ENCODE results near the gene HYKK.
"Not testable (repeated sequence)": the region's sequence is repeated elsewhere in the genome, so short reads cannot be mapped to it uniquely, and the experiment has no call there.

HYKK gene

GRCh38 chr15:78508272-78508671 is 895 bp downstream of the HYKK start:
- Histone ChIP-seq H3K4me3 (ENCODE audit: low read length) (peak overlapping the region; percentile 89), H3K9me3 (replicated peaks; ENCODE audit: low read length) (no peaks in the 10 kb centered on the region), H3K9ac (ENCODE audit: low read depth, low read length) (no peak overlapping the region), H3K4me2 (ENCODE audit: low read length) (peak overlapping the region; percentile 89), H3K36me3 (ENCODE audit: insufficient read depth, low read length) (no peaks in the 10 kb centered on the region), H3K4me1 (ENCODE audit: control insufficient read depth, insufficient read depth, low read length) (peaks cover 7% of the 10 kb centered on the region), H3K27me3 (ENCODE audit: control insufficient read depth, insufficient read depth, low read length) (no peaks in the 10 kb centered on the region)

GRCh38 chr15:78509726-78510312 is 2.4 kb downstream of the HYKK start:
- Histone ChIP-seq H3K9me3 (replicated peaks; ENCODE audit: low read length) (no peaks in the 10 kb centered on the region), H3K4me2 (ENCODE audit: low read length) (no peak overlapping the region), H3K9ac (ENCODE audit: low read depth, low read length) (no peak overlapping the region), H3K4me1 (ENCODE audit: control insufficient read depth, insufficient read depth, low read length) (peaks cover 7% of the 10 kb centered on the region), H3K36me3 (ENCODE audit: insufficient read depth, low read length) (no peaks in the 10 kb centered on the region), H3K4me3 (ENCODE audit: low read length) (no peak overlapping the region), H3K27me3 (ENCODE audit: control insufficient read depth, insufficient read depth, low read length) (no peaks in the 10 kb centered on the region)

- not testable (repeated sequence) for H3K36me3 ChIP-seq (ENCODE audit: insufficient read depth, low read length); H3K4me2 ChIP-seq (ENCODE audit: low read length); H3K9ac ChIP-seq (ENCODE audit: low read depth, low read length); H3K4me3 ChIP-seq (ENCODE audit: low read length); H3K9me3 ChIP-seq (replicated peaks; ENCODE audit: low read length); H3K27me3 ChIP-seq (ENCODE audit: control insufficient read depth, insufficient read depth, low read length); H3K4me1 ChIP-seq (ENCODE audit: control insufficient read depth, insufficient read depth, low read length)
Observed at GRCh38 chr15:78520035-78520434, 12.7 kb downstream of the HYKK start.

GRCh38 chr15:78524230-78524629 is 16.9 kb downstream of the HYKK start:
- Histone ChIP-seq H3K4me2 (ENCODE audit: low read length) (no peak overlapping the region), H3K4me1 (ENCODE audit: control insufficient read depth, insufficient read depth, low read length) (no peaks in the 10 kb centered on the region), H3K9me3 (replicated peaks; ENCODE audit: low read length) (no peaks in the 10 kb centered on the region), H3K9ac (ENCODE audit: low read depth, low read length) (no peak overlapping the region), H3K4me3 (ENCODE audit: low read length) (no peak overlapping the region), H3K36me3 (ENCODE audit: insufficient read depth, low read length) (no peaks in the 10 kb centered on the region), H3K27me3 (ENCODE audit: control insufficient read depth, insufficient read depth, low read length) (no peaks in the 10 kb centered on the region)

GRCh38 chr15:78527325-78527724 is 19.9 kb downstream of the HYKK start:
- Histone ChIP-seq H3K9me3 (replicated peaks; ENCODE audit: low read length) (no peaks in the 10 kb centered on the region), H3K36me3 (ENCODE audit: insufficient read depth, low read length) (no peaks in the 10 kb centered on the region), H3K27me3 (ENCODE audit: control insufficient read depth, insufficient read depth, low read length) (no peaks in the 10 kb centered on the region), H3K4me1 (ENCODE audit: control insufficient read depth, insufficient read depth, low read length) (no peaks in the 10 kb centered on the region), H3K4me2 (ENCODE audit: low read length) (no peak overlapping the region), H3K9ac (ENCODE audit: low read depth, low read length) (no peak overlapping the region), H3K4me3 (ENCODE audit: low read length) (no peak overlapping the region)

GRCh38 chr15:78533331-78533730 is 26.0 kb downstream of the HYKK start:
- Histone ChIP-seq H3K4me2 (ENCODE audit: low read length) (no peak overlapping the region), H3K9ac (ENCODE audit: low read depth, low read length) (no peak overlapping the region), H3K27me3 (ENCODE audit: control insufficient read depth, insufficient read depth, low read length) (no peaks in the 10 kb centered on the region), H3K4me3 (ENCODE audit: low read length) (no peak overlapping the region), H3K4me1 (ENCODE audit: control insufficient read depth, insufficient read depth, low read length) (no peaks in the 10 kb centered on the region), H3K9me3 (replicated peaks; ENCODE audit: low read length) (no peaks in the 10 kb centered on the region), H3K36me3 (ENCODE audit: insufficient read depth, low read length) (no peaks in the 10 kb centered on the region)

GRCh38 chr15:78536134-78536533 is 28.8 kb downstream of the HYKK start:
- no peaks in the 10 kb centered on the region for H3K27me3 ChIP-seq (ENCODE audit: control insufficient read depth, insufficient read depth, low read length)
- no peaks in the 10 kb centered on the region for H3K36me3 ChIP-seq (ENCODE audit: insufficient read depth, low read length)
- H3K4me2 ChIP-seq (ENCODE audit: low read length): no peak overlapping the region
- no peaks in the 10 kb centered on the region for H3K9me3 ChIP-seq (replicated peaks; ENCODE audit: low read length)
- no peaks in the 10 kb centered on the region for H3K4me1 ChIP-seq (ENCODE audit: control insufficient read depth, insufficient read depth, low read length)
- no peak overlapping the region for H3K9ac ChIP-seq (ENCODE audit: low read depth, low read length)
- H3K4me3 ChIP-seq (ENCODE audit: low read length): no peak overlapping the region

GRCh38 chr15:78537266-78537905 is 30.0 kb downstream of the HYKK start:
- peaks cover 6% of the 10 kb centered on the region for H3K36me3 ChIP-seq (ENCODE audit: insufficient read depth, low read length)
- H3K27me3 ChIP-seq (ENCODE audit: control insufficient read depth, insufficient read depth, low read length): no peaks in the 10 kb centered on the region
- peaks cover 10% of the 10 kb centered on the region for H3K4me1 ChIP-seq (ENCODE audit: control insufficient read depth, insufficient read depth, low read length)
- no peak overlapping the region for H3K4me2 ChIP-seq (ENCODE audit: low read length)
- no peak overlapping the region for H3K9ac ChIP-seq (ENCODE audit: low read depth, low read length)
- H3K9me3 ChIP-seq (replicated peaks; ENCODE audit: low read length): no peaks in the 10 kb centered on the region
- no peak overlapping the region for H3K4me3 ChIP-seq (ENCODE audit: low read length)

GRCh38 chr15:78538358-78538757 is 31.0 kb downstream of the HYKK start:
- no peaks in the 10 kb centered on the region for H3K9me3 ChIP-seq (replicated peaks; ENCODE audit: low read length)

GRCh38 chr15:78539464-78540140 is 32.2 kb downstream of the HYKK start:
- Histone ChIP-seq H3K4me1 (ENCODE audit: control insufficient read depth, insufficient read depth, low read length) (peaks cover 14% of the 10 kb centered on the region), H3K9ac (ENCODE audit: low read depth, low read length) (peak overlapping the region; percentile 97), H3K4me3 (ENCODE audit: low read length) (peak overlapping the region; percentile 96), H3K36me3 (ENCODE audit: insufficient read depth, low read length) (peaks cover 24% of the 10 kb centered on the region), H3K4me2 (ENCODE audit: low read length) (peak overlapping the region; percentile 92)
- not testable (repeated sequence) for H3K27me3 ChIP-seq (ENCODE audit: control insufficient read depth, insufficient read depth, low read length); H3K9me3 ChIP-seq (replicated peaks; ENCODE audit: low read length)

More at GRCh38 chr15:78538358-78538757, 31.0 kb downstream of the HYKK start:
- Histone ChIP-seq H3K27me3 (ENCODE audit: control insufficient read depth, insufficient read depth, low read length) (no peaks in the 10 kb centered on the region), H3K36me3 (ENCODE audit: insufficient read depth, low read length) (peaks cover 16% of the 10 kb centered on the region), H3K9ac (ENCODE audit: low read depth, low read length) (no peak overlapping the region), H3K4me2 (ENCODE audit: low read length) (no peak overlapping the region), H3K4me3 (ENCODE audit: low read length) (no peak overlapping the region), H3K4me1 (ENCODE audit: control insufficient read depth, insufficient read depth, low read length) (peaks cover 14% of the 10 kb centered on the region)

- H3K9ac ChIP-seq (ENCODE audit: low read depth, low read length): peak within 1 kb of the TSS; percentile 97
- peaks cover 14% of the 10 kb centered on the region for H3K4me1 ChIP-seq (ENCODE audit: control insufficient read depth, insufficient read depth, low read length)
- no peaks in the 10 kb centered on the region for H3K27me3 ChIP-seq (ENCODE audit: control insufficient read depth, insufficient read depth, low read length)
- H3K36me3 ChIP-seq (ENCODE audit: insufficient read depth, low read length): peaks cover 31% of the 10 kb centered on the region
- no peaks in the 10 kb centered on the region for H3K9me3 ChIP-seq (replicated peaks; ENCODE audit: low read length)
- peak within 1 kb of the TSS; percentile 92 for H3K4me2 ChIP-seq (ENCODE audit: low read length)
- peak within 1 kb of the TSS; percentile 96 for H3K4me3 ChIP-seq (ENCODE audit: low read length)
Observed at GRCh38 chr15:78540141-78540870, 32.9 kb downstream of the HYKK start, which contains the start of gene PSMA4. Gene PSMA4 (plus strand): TSS chr15:78540444. CDS start chr15:78541928, 1,484 bp downstream.

All from skeletal muscle satellite cell (primary cell).